ENCODE results near the gene SMIM45.
A peak's percentile ranks its signal among the peaks of the same experiment; 100 is the strongest.
"Not testable (repeated sequence)": the region's sequence is repeated elsewhere in the genome, so short reads cannot be mapped to it uniquely, and the experiment has no call there.

SMIM45 gene

DNA sequence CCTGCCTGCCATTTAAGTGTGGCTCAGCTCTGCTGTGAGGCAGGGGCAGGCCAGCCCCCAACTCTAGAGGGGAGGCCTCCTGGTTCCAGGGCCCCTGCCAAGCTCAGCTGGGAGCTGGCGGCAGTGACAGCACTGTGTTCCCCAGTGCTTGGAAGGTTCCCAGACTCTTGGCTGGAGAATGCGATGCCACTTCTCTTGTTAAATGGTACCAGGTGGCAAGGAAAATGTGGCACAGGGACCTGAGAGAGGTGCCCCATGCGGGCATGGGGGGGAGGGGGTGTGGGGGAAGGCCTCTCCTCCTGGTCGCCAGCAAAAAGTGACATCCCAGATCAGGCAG, 17.0 kb upstream of the SMIM45 start:
- no peak for DNase-seq

DNA sequence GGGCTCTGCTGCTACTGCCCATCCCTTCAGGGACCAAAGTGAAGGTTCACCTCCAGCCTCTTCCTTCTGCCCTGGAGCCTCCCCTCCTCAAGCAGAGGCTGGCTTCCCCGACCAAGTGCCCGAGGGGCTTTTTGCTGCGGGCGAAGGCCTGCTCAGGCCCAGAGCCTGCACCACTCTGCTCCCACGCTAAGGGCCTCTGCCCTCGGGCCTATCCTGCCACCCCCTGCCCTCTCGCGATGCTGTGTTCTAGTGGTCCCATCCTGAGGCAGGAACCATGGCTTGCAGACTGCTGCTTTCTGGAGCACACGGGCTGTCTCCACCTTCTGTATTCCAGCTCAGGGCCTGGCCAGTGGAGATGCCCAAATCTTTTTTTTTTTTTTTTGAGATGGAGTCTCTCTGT, 16.4 kb upstream of the SMIM45 start:
- DNase-seq: no peak

DNA sequence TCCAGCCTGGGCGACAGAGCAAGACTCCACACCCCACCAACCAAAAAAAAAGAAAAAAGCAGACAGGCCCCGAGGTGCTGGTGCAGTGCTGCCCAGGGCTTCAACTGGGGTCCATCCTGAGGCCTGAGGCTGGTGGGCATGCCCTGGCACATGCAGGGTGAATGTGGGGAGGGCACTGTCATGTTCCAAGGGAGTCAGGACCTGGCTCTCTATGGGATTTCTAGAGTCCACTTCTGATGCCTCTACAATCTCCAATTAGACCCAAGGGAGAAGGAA, 15.1 kb upstream of the SMIM45 start:
- no peak for DNase-seq

DNA sequence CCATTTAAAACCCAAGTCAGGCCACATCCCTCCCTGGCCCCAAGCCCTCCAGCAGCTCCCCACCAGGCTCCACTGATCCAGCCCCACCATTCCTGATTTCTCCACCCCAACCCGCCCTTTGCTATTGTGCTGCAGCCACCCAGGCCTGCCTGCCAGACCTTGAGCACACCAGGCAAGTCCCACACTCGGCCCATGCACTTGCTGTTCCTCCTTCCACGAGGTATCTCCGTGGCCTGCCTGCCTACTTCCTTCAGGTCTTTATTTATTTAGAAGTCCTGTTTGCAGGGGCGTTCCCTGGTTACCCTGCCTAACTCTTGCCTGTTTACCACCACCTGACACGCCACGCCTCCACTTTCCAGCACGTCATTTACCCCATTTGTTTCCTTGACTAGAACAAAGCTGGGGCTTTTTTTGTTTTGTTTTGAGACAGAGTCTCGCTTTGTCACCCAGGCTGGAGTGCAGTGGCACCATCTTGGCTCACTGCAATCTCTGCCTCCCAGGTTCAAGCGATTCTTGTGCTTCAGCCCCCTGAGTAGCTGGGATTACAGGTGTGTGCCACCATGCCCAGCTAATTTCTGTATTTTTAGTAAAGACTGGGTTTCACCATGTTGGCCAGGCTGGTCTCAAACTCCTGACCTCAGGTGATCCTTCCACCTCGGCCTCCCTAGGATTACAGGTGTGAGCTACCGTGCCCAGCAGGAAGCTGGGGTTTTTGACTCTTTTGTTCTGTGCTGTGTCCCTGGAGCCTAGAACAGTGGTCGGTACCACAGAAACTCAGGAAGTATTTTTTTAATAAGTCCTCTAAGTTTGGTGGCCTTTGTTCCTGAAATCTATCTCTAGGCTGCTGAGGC, 11.7 kb upstream of the SMIM45 start:
- no peak for DNase-seq

DNA sequence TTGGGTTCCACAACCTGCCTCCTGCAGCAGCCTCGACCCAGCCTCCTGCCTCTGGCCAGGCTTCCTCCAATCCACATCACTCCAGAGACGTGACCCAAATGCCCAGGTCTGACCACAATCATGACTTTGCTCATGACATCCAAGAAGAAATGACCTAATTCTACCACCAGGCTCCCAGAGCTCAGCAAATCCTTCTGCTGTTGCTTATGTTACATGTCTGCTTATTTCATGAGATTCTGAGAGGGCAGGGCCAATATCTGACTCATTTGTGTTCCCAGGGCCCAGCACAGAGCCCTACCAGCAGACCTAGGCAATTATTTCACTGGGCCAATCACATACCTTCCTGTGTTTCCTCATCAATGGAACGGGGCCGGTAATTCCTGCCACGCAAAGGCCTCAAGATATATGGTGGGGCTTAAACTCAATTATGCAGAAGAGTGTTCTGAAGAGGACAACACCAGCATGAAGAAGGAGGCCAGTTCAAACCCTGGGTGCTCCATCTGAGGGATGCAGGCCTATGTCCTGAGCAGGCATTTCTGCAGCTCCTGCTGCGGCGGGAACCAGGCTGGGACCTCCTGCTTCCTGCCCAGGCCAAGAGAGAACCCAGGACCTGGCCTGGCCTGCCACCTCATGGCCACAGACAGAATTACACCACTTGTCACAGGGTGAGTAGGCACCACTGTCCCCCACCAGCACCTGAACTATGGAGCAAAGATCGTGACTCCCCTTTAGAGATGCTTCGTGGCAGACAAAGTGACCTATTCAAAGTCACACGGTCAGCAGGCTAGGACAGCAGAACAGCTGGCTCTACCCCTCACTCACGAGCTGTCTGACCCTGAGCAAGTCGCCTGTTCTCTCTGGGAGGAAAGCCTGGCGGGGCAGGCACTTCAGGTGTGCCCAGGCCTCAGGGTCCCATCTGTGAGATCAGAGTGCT, 10.9 kb upstream of the SMIM45 start:
- peak; percentile 61 to 71 for DNase-seq

DNA sequence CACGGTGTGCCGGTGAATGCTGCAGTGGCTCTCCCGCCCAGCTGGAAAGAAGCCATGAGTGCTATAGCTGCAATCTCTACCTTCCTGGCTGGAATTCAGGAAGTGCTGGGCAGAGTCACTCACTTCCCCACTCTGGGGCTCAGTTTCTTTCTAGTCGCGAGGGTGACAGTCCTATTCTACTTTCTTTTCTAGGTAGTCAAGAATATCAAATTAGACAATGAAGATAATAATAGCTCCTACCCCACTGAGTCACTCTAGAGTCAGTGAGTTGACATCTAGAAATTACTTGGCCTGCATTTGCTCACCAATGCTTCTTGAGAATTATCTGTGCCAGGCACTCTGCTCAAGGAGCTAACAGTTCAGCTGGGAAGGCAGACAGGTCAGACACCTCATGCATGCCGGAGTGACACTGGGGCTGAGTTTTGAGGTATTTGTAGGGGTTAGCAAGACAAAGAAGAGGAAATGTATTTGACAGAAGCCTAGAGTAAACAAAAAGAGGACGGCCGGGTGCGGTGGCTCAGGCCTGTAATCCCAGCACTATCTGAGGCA, 8.2 kb upstream of the SMIM45 start:
- DNase-seq: no peak

DNA sequence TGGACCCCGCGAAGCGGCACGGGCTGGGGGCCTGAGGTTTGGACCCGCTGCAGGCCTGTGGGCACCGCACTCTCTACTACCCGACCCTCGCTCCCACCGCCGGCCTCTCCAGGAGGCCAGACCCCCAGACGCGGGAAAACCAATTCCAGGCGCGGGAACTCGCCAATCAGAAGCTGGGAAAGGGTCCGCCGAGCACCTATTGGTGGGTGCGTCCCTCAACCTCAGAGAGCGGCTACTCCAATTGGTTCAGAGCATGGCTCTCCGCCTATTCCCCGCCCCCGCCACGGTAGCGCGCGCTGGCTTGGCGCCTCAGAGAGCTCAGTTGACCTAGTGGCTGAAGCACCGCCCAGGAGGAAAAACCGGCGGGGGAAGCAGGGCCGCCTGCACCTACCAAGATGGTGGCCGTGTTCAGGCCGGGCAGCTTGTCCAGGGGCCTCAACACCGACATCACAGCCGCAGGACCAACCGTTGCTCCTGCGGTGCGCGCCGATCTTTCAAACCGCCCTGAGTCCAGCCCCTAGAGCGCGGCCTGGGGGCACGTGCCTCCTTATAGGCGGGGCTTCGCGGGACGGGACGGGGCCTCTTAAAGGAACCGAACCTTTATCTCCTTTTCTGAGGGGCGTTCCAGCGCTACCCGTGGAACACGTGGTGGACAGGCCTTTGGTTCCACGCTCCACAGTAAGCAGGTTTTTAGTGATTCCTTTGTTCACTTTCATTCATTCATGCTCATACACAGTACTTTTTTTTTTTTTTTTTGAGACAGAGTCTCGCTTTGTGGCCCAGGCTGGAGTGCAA, 5.1 kb upstream of the SMIM45 start, which contains the start of gene CENPM:
CENPM (minus strand) TSS at position 524 of the 795 bp plus-strand sequence; CDS start at position 448, 76 bp downstream.
- peak; percentile 97 to 98 for DNase-seq

DNA sequence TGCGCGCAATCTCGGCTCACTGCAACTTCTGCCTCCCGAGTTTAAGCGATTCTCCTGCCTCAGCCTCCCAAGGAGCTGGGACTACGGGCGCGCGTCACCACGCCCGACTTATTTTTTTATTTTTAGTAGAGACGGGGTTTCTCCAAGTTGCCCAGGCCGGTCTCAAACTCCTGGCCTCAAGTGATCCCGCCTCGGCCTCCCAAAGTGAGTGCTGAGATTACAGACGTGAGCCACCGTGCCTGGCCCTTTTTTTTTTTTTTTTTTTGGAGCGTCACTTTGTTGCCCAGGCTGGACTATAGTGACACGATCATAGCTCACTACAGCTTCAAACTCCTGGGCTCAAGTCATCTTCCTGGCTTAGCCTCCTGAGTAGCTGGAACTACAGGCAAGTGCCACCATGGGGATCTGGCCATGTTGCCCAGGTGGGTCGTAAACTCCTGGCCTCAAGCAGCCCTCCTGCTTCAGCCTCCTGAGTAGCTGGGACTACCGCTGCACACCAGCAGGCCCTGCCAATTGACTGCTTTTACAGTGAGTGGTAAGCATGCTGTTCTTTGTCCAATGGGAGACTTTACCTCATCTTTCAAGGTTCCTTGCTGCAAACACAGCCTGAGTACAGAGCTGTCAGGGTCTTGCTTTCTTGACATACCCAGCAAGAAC, 4.4 kb upstream of the SMIM45 start:
- DNase-seq: peak in 1 of 2 experiments; percentile 33

DNA sequence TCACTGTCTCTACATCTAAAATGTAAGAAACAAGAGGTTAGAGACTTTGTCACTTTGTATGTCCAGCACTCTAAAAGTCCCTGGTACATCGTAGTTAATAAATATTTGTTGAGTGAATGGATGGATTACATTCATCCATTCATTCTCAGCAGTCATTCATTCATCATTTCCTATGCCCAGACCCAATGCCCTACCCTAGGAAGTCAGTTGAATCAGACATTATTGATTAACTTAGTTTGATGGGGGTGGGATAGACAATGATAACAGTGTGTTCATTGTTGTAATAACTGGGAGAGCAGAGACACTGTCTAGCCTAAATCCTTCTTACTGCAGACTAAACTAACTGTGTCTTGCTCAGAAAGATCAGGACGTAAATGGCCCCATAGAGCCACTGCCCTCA, 3.8 kb upstream of the SMIM45 start:
- DNase-seq: no peak

DNA sequence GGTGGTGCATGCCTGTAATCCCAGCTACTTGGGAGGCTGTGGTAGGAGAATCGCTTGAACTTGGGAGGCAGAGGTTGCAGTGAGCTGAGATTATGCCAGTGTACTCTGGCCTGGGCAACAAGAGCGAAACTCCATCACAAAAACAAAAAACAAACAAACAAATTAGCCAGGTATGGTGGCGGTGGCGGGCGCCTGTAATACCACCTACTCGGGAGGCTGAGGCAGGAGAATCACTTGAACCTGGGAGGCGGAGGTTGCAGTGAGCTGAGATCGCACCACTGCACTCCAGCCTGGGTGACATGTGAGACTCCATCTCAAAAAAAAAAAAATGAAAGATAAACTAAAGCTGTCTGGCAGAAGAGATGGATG, 3.0 kb upstream of the SMIM45 start:
- DNase-seq: not testable (repeated sequence)

DNA sequence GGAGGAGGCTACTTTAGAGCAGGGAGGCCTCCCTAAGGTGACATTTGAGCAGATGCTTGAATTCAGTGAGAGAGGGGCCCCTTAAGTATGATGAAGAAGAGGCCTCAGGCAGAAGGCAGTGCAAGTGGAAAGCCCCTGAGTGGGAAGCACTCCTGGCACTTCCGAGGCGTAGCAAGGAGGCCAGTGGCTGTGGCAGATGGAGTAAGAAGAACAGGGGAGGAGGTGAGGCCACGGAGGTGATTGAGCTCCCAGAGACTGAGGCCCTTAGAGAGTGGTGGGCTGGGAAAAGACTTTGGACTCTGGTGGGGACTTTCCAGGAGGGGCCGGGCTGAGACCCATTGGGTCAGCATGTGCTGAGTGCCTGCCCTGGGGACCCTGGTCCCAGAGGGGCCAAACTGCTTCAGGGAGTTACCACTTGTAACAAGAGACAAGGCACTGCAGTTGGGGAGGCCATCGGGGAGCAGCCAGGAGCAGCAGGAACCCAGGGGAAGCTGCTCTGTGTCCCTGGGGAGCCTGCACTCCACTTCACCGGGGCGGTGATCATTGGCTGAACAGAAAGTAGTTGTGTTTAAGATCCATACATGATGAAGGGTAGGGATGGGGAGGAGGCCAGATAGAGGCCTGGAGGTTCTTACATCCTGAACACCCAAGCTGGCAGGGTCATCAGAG, 2.5 kb upstream of the SMIM45 start:
- DNase-seq: peak; percentile 75 to 94

DNA sequence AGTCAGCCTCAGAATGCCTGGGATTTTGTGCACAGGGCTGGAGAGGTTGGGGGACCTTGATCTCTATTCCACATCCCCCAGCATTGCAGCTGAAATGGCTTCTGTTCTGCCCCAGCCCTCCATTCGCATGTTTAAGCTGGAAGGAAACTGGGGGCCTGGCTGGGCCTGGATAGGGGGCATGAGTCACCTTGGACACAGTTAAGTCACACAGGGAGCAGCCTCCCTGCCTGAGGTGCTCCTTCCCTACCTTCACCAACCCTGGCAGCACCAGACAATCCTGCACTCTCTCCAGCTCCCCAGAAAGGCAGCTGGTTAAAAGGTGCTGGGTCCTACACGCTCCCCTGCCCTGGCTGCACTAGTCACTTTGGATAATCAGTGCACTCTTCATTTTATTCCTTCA, 763 bp downstream of the SMIM45 start:
- DNase-seq: no peak

DNA sequence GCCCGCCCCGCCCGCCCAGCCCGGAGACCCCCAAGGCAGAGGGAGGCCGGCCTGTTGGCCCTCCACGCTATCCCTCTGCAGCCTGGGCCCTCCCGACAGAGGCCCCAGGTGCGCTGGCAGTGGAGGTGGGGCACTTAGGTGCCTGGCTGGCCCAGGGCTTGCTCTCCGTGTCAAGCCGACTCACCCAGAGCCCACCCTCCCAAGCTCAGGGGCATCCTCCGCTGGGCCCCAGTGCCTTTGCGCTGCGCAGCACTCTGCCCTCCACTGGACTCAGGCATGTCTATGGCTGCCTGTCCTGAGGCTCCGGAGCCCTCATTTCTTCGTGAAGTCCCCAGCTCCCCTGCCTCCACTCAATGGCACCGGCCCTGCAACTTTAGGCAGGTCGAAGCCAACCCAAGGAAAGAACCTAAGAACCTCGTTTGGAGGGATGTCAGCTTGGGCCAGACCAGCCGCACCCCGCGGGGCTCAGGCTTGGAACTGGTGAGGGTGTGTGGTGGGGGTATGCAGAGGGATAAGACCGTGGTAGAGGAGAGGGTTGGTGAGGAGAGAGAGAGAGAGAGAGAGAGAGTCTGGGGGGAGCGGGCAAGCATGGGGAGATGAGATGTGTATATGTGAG, 6.1 kb downstream of the SMIM45 start:
- DNase-seq: no peak

DNA sequence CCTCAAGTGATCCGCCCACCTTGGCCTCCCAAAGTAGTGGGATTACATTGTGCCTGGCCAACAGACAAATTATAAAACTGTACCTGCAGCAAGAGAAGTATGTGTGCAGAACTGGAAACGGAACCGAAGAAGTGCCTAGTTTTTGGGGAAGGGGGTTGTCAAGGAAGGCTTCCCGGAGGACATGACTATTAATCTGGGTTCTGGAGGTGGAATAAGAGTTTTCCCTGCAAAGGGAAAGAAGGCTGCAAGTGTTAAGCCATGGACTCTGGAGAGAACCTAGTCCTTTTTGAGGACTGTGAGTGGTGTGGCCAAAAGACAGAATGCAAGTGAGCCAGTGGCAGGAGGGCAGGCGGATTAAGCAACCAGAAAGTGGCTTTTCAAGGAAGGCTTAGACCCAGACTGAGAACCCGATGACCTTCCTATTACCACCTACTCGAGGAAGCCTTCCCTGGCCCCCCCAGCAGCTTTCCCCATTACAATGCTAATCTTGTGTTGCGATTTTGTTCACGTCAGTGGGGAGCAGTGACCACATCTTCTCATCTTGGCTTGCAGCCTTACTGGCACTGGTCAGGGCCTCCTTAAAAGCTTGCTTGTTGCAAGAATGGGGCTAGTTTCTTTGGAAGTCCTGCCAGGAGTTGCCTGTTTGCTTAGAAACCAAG, 11.6 kb downstream of the SMIM45 start:
- no peak for DNase-seq

DNA sequence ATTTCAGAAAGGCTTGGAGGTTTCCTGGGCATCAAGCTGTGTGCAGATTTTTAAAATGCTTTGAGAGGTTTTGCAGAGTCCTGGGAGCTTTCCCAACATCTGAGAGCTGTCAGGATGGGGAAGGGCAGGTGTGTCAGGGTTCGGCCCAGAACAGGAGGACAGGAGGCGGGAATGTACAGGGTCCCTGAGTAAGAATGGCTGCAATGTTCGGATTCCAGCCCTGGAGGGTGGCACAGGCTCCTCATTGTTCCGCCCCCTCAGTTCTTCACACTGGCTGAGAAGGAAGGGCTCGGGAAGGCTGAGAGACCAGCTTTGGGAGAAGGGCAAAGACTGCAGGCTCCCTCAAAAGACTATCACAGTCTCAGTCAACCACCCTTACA, 12.2 kb downstream of the SMIM45 start:
- no peak for DNase-seq

DNA sequence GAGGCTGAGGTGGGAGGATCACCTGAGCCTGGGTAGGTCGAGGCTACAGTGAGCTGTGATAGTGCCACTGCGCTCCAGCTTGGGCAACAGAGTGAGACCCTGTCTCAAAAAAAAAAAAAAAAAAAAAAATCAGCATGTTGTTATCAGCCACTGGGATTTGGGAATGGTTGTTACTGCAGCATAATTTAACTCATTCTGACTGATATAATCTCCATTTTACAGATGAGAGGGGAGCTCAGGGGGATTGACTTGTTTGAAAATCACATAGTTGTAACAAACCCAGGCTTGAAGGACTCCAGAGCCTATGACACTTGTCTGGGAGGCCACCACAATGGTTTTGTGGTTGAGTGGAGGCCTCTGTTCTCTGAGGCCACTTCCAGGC, 14.3 kb downstream of the SMIM45 start:
- no peak for DNase-seq

DNA sequence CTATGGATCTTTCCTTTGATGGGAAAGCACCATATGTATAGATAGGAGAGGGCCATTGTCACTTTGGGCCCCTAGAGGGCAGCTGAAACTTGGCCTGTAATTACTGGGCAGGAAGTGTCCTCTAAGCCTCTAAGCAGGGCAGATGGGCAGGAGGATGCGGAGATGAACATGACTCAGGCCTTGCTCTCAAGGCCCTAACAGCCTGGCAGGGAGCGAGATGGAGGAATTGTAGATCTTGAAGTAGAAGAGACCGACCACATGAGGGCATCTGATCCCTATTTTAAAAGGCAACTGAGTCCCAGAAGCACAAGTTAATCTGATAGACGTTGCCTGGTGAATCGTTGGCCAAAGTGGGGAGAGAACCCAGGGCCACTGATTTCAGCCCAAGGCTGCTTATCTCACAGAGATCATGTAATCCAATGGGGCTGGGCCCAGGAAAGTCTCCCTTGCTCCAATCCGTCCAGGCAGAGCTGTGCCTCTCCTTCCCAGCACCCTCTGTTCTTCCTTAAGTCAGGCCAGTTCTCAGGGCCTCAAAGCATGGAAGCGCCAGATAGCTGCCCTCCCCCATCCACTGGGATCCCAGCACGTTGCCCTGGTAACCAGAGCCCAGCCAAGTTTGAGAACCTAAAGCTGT, 14.8 kb downstream of the SMIM45 start:
- DNase-seq: peak; percentile 97 to 98

DNA sequence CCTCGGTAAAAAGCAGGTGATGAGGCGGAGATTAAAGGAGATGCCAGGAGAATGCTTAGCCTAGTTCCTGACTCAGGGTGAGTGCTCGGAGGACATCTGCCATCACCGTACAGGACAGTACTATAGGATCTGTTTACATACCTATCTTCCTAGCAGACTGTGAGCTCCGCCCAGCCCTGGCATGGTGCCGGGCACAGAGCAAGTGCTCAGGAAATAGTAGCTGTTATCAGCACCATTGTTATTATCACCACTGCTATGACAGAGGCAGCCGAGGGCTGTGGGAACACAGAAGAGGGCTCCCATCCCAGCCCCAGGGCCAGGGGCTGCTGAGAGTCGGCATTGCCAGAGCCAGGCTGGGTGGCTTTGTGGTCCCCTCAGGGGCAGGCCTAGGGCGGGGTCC, 16.7 kb downstream of the SMIM45 start:
- no peak for DNase-seq

DNA sequence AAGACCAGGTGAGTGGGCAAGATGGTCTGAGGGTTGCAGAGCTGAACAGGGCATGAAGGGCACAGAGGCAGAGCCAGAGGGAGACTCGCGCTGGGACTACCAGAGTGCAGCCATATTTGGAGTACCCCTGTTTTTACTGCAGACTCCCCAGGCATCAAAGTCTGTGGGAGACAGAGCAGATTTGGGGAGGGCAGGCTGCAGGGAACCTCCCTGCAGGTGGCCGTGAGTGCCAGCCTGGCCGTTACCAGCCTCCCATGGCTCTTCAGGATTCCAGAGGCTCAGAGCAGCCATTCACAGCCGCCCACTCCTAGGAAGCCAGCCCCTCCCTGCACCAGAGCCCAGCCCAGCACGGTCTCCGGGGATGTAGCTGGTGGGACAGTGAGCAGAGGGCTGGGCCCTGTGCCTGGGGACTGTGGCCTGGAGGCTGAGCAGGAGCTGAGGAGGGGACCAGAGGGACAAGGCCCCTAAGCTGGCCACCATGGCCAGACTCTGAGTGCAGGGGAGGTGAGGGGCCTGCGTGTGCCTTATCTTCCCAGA, 17.2 kb downstream of the SMIM45 start, which contains the start of gene SEPTIN3:
SEPTIN3 (plus strand) TSS at position 334 of the 537 bp plus-strand sequence. CDS start 2,050 bp downstream, outside the sequence.
- DNase-seq: no peak

DNA sequence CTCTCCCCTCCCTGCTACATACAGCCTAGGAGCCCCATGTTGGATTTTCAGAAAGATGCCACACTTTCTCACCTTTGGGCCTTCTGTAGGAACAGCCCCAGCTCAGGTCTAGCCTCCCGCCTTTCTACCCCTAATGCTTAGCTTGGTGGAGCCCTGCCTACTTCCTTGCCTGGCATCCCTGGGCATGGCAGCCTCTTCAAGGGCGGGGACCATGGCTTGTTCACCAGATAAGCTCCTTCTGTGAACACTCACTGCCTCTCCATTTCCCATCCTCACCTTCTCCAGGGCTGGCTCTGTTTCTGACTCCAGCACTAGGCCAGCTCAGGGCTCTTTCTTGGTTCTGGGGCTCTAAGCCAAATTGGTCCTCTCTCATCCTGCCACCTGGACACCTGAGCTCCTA, 18.7 kb downstream of the SMIM45 start:
- DNase-seq: no peak

Data from NCI-H524 (cell line).